A673 (cell line): ENCODE results near the gene PSORS1C1. TPM values are rescaled to one million over a fixed set of nuclear protein-coding genes. Genes with fewer than 3 reads are reported as not detected.

Experiments used
- BruUV-seq: library from RNA; stranded (reverse); fragments of 400-500 nt; replicated peaks from 2 replicates; lab custom pipeline; 2021; lab: Mats Ljungman, UMichigan
- CTCF ChIA-PET: fragments of 300-600 bp; sonication (Branson Sonifier 250); formaldehyde crosslinking; loops from one replicate; lab custom pipeline; 2022; ENCODE audit warnings: antibody characterized with exemption; lab: Charles Lee
- POLR2A ChIA-PET: fragments of 300-600 bp; sonication (Branson Sonifier 250); formaldehyde crosslinking; loops from one replicate; lab custom pipeline; 2022; ENCODE audit warnings: antibody characterized with exemption; ENCODE audit not compliant: low non-redundant PET; lab: Charles Lee
- DNase-seq: peaks from one replicate; pipeline ENCODE4 v3.0.0-alpha.2; 2015; ENCODE audit warnings: low spot score
- H3K27ac ChIP-seq: fragments of 200-600 bp; sonication (generic); 2 replicates; pipeline ENCODE4 v1.5.1; 2016; ENCODE audit warnings: mixed run types, low read depth, mild to moderate bottlenecking, mixed read lengths, antibody characterized with exemption, low read length; ENCODE audit not compliant: poor library complexity, severe bottlenecking
- H3K27me3 ChIP-seq: fragments of 200-600 bp; sonication (generic); replicated peaks from 2 replicates; pipeline ENCODE4 v1.6.1; 2017; ENCODE audit warnings: mixed run types, low read depth, mild to moderate bottlenecking, mixed read lengths, antibody characterized with exemption, low read length; ENCODE audit not compliant: insufficient read depth, poor library complexity
- H3K36me3 ChIP-seq: fragments of 200-600 bp; sonication (generic); 2 replicates; pipeline ENCODE4 v1.6.1; 2016; ENCODE audit warnings: mixed run types, mild to moderate bottlenecking, mixed read lengths, antibody characterized with exemption, low read length; ENCODE audit not compliant: insufficient read depth, poor library complexity, severe bottlenecking
- H3K4me1 ChIP-seq: fragments of 200-600 bp; sonication (generic); 2 replicates; pipeline ENCODE4 v1.6.1; 2017; ENCODE audit warnings: mixed run types, mild to moderate bottlenecking, mixed read lengths, antibody characterized with exemption, low read length; ENCODE audit not compliant: insufficient read depth, poor library complexity, severe bottlenecking
- H3K4me3 ChIP-seq: fragments of 200-600 bp; sonication (generic); 2 replicates; pipeline ENCODE4 v1.5.1; 2016; ENCODE audit warnings: low read depth, mixed run types, mild to moderate bottlenecking, mixed read lengths, low read length; ENCODE audit not compliant: poor library complexity, severe bottlenecking
- H3K9me3 ChIP-seq: fragments of 200-600 bp; sonication (generic); 2 replicates; pipeline ENCODE4 v1.6.1; 2016; ENCODE audit warnings: mixed run types, low read depth, mild to moderate bottlenecking, mixed read lengths, antibody characterized with exemption, low read length; ENCODE audit not compliant: poor library complexity, severe bottlenecking
- EZH2 ChIP-seq: fragments of 200-600 bp; sonication (generic); IDR thresholded peaks from 2 replicates; pipeline ENCODE4 v1.6.1; 2017; ENCODE audit warnings: borderline replicate concordance, low read depth, mild to moderate bottlenecking, mixed read lengths, antibody characterized with exemption, low read length; ENCODE audit not compliant: poor library complexity, severe bottlenecking
- intact Hi-C: fragments of 100-400 bp; cut with micrococcal nuclease; formaldehyde crosslinking; loops from one replicate; pipeline ENCODE4 v1.10.0; 2022; ENCODE audit not compliant: unreplicated experiment
- total RNA-seq: library from RNA; stranded (reverse); gene quantifications from 2 replicates; pipeline ENCODE4 v1.2.3, GENCODE V29; 2021
- TF ChIP-seq, protein P1 (sequence below): fragments of 300-800, 200-600 bp; sonication (generic); conservative IDR thresholded peaks from 2 replicates; pipeline ENCODE4 v1.5.1; 2017; ENCODE audit warnings: low read depth, mild to moderate bottlenecking, antibody characterized with exemption, low read length, moderate library complexity, mixed read lengths

The PSORS1C1 gene
- total RNA-seq, 1 experiment from 2014 or later: not detected

DNA sequence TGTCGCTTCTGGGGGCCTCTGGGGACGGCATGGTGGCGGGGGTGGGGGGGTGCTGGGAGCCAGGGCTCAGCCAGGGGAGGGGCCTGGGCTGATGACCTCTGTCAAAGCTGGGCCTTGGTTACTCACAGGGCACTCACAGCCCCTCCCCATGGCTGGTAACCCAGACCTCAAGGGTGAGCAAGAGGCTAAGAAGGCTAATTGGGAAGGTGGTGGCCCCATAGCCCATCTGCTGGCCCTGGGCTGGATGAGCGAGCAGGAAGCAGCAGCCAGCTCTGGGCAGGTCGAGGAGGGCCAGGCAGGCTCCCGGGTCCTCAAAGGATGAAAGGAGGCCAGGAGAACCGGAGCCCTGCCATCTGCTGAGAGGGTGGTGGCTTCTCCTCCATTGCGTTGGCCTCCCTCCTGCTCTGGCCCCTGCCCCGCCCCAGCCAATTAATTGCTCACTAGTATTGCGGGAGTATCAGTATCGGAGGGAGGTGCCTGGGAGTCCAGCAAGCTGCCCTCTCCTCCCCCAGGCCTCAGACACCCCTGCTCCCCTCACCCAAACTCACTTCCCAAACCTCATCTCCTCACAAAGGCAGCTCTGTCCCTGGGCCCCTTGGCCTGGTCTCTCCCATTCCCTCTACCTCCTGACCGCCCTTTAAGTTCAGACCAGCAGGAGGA, 6.7 kb downstream of the PSORS1C1 start:
- Histone ChIP-seq H3K9me3 (no peaks in the 10 kb centered on the region), H3K4me3 (no peak overlapping the region), H3K27me3 (no peaks in the 10 kb centered on the region), H3K4me1 (peaks cover 9% of the 10 kb centered on the region), H3K36me3 (no peaks in the 10 kb centered on the region), H3K27ac (no peak overlapping the region)
- POLR2A ChIA-PET: no interaction called here
- intact Hi-C loops: no loop called here
- TF ChIP-seq EZH2: no peak
- TF ChIP-seq, protein P1, sequence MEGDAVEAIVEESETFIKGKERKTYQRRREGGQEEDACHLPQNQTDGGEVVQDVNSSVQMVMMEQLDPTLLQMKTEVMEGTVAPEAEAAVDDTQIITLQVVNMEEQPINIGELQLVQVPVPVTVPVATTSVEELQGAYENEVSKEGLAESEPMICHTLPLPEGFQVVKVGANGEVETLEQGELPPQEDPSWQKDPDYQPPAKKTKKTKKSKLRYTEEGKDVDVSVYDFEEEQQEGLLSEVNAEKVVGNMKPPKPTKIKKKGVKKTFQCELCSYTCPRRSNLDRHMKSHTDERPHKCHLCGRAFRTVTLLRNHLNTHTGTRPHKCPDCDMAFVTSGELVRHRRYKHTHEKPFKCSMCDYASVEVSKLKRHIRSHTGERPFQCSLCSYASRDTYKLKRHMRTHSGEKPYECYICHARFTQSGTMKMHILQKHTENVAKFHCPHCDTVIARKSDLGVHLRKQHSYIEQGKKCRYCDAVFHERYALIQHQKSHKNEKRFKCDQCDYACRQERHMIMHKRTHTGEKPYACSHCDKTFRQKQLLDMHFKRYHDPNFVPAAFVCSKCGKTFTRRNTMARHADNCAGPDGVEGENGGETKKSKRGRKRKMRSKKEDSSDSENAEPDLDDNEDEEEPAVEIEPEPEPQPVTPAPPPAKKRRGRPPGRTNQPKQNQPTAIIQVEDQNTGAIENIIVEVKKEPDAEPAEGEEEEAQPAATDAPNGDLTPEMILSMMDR: no peak
- DNase-seq: no peak
- CTCF ChIA-PET: no interaction called here
- no TSS peak for BruUV-seq

DNA sequence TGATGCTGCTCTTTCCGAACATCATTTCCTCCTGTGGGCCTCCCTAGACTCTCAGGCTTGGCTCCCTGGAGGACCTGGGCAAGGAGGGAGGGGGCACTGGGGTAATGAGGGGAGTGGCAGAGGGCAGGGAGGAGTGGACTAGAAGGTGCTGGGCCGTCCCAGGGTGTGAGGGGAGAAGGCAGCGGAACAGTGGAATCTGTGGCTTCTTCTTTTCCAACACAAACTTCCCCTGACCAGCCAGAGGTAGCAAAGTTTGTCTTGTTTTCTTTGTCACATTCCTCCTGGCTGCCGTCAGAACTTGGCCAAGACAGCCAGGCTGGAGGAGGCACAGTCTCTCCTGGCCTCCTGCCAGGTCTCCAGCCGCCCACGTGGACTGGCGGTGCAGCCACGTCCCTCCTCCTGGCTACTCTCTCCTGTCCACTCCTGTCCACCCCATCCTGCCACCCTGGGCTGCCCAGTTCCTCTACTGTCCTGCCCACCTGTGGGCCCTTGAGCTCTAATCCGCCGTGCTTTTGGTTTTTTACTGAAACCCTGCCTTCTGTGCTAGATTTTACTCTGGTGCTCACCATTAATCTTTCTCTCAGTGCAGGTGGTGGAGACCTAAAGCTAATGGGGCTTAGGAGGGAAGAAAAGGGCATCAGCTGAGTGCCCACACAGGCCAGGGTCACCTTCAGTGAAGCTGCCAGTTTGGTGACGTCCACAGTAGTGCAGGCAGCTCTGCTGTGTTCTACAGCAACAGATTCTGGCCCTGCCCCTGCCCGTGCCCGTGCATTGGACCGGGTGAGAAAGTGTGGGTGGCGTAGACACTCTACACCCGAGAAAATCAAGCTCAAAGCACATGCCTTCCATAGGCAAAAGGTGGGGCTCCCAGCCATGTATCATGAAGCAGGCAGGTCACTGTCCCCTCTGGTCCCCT, 8.4 kb downstream of the PSORS1C1 start:
- TF ChIP-seq, protein P1: no peak
- TF ChIP-seq EZH2: no peak
- Histone ChIP-seq H3K4me3 (no peak overlapping the region), H3K4me1 (peaks cover 9% of the 10 kb centered on the region), H3K9me3 (no peaks in the 10 kb centered on the region), H3K36me3 (no peaks in the 10 kb centered on the region), H3K27me3 (no peaks in the 10 kb centered on the region), H3K27ac (no peak overlapping the region)
- BruUV-seq: no TSS peak
- no peak for DNase-seq
- ChIA-PET POLR2A (interaction anchor here (0.6 kb wide), 1 partner anchor 308 kb away, joined by 11 read pairs; no protein-coding TSS in a partner anchor), CTCF (no interaction called here)
- intact Hi-C loops: no loop called here

DNA sequence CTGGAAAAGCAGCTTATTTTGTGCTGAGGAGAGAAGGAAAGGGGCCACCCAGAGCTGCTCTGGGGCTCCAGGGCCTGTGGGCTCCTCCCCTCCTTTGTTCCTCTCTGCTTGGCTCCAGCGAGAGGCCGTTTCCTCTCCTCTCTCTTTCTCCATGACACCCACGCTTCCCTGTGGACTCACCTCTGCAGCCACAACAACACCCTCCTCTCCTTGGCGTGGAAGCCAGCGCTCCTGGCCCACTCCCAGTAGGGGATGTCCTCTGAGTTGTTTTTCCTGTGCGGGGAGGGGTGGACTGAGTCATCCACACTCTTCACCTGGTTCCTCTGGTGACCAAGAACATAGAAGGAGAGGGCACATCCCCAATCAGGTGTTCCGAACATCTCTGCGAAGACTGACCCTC, 10.6 kb downstream of the PSORS1C1 start:
- no peak for DNase-seq
- intact Hi-C loops: no loop called here
- no peak overlapping the region for H3K4me3 ChIP-seq
- POLR2A ChIA-PET: no interaction called here
- H3K27me3 ChIP-seq: no peaks in the 10 kb centered on the region
- CTCF ChIA-PET: no interaction called here
- no peaks in the 10 kb centered on the region for H3K36me3 ChIP-seq
- H3K9me3 ChIP-seq: no peaks in the 10 kb centered on the region
- TF ChIP-seq, protein P1: no peak
- TF ChIP-seq EZH2: no peak
- peaks cover 16% of the 10 kb centered on the region for H3K4me1 ChIP-seq
- BruUV-seq: no TSS peak
- no peak overlapping the region for H3K27ac ChIP-seq
